Measurements from ENCODE around the gene CDKN1C.

CDKN1C gene

GRCh38 chr11:2890466-2891294, 5.1 kb upstream of the CDKN1C start (continued):
- TF ChIP-seq TSHZ2 (CRISPR knock-in tag; IDR thresholded peaks at IDR 0.05), result no peak
- TF ChIP-seq CSDC2 (CRISPR knock-in tag; IDR thresholded peaks at IDR 0.05), result no peak

DNA sequence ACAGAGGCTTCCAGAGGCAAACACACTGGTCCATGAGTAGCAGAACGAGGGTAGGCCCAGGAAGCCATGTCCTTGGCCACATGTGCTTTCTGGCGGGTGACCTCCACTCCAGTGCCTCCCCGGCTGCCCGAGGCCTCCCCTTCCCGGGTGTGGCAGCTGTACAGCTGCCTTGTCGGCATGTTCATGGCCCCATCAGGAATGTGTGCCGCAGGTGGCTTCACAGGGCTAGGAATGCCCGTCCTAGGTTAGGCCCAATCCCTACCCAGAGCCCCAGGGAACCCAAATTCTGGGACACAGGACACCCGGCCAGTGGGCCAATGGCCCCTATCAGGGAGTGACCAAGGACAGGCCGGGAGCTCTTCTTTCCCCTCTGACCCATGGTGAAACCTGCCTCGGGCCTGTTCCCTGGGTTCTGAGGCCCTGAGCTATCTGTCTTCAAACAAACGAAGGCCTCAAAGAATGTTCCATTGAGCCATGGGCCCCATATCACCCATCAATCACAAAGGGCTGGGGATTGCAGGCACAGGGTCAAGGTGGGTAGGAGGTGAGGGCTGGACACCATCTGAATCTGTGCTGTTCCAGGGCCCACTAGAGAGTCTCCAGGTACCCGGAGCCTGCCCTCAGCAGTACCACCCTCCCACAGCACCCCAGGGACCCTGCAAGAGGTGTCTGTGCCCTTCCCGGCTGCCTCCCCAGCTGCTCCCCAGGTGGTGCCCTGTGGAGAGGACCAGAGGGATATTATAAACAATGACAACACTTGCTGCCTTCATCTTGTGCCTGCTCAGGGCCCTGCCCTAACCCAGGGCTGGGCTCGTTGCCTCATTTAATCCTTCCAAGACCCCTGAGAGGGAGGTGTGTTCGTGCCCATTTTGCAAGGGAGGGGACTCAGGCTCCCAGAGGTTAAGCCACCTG, 4.0 kb upstream of the CDKN1C start:
- no peak for TF ChIP-seq CSDC2 (CRISPR knock-in tag; IDR thresholded peaks at IDR 0.05)
- TF ChIP-seq ZNF565 (CRISPR knock-in tag; conservative IDR thresholded peaks at IDR 0.05; ENCODE audit: low read depth), result no peak
- TF ChIP-seq ZFP3 (CRISPR knock-in tag; IDR thresholded peaks at IDR 0.05), result no peak
- no peak for TF ChIP-seq ZNF8 (CRISPR knock-in tag; IDR thresholded peaks at IDR 0.05)
- no peak for TF ChIP-seq ZFP30 (CRISPR knock-in tag; IDR thresholded peaks at IDR 0.05)
- no peak for TF ChIP-seq SNAI2 (CRISPR knock-in tag; IDR thresholded peaks at IDR 0.05)
- no peak for TF ChIP-seq ISL1 (CRISPR knock-in tag; IDR thresholded peaks at IDR 0.05)
- no peak for ATAC-seq

DNA sequence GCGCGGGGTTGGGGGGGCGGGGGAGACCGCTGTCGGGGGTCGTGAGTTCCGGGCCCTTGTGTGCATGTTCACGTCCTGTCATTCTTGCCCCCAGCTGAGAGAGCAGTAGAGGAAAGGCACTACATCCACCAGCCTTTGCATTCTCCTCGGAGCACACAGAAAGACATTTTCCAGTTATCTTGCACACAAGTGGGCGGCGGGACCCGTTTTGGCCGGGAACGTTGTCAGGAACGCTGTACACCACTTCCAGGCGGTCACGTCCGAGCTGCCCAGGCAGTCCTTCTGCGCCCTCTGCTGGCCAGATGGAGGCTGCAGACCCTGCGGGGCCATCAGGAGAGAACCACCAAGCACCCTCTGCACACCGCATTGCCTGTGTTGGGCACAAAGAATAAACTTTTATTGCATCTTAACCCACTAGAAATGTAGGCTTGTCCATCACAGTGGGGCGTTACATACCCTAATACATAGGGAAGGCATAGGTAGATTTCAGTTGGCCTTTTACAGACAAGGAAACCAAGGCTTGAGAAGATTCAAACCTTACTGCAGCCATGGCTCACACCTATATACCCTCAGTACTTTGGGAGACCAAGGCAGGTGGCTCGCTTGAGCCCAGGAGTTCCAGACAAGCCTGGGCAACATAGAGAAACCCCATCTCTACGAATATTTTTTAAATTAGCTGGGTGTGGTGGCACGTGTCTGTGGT, 2.8 kb upstream of the CDKN1C start:
- ATAC-seq, result peak; percentile 81
- no peak for TF ChIP-seq ISL1 (CRISPR knock-in tag; IDR thresholded peaks at IDR 0.05)
- TF ChIP-seq ZFP3 (CRISPR knock-in tag; IDR thresholded peaks at IDR 0.05), result no peak
- no peak for TF ChIP-seq TCF4 (CRISPR knock-in tag; IDR thresholded peaks at IDR 0.05; ENCODE audit: borderline replicate concordance)
- TF ChIP-seq OSR1 (CRISPR knock-in tag; IDR thresholded peaks at IDR 0.05), result no peak
- TF ChIP-seq, protein P1, sequence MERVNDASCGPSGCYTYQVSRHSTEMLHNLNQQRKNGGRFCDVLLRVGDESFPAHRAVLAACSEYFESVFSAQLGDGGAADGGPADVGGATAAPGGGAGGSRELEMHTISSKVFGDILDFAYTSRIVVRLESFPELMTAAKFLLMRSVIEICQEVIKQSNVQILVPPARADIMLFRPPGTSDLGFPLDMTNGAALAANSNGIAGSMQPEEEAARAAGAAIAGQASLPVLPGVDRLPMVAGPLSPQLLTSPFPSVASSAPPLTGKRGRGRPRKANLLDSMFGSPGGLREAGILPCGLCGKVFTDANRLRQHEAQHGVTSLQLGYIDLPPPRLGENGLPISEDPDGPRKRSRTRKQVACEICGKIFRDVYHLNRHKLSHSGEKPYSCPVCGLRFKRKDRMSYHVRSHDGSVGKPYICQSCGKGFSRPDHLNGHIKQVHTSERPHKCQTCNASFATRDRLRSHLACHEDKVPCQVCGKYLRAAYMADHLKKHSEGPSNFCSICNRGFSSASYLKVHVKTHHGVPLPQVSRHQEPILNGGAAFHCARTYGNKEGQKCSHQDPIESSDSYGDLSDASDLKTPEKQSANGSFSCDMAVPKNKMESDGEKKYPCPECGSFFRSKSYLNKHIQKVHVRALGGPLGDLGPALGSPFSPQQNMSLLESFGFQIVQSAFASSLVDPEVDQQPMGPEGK (CRISPR knock-in tag; IDR thresholded peaks at IDR 0.05; ENCODE audit: borderline replicate concordance), result no peak
- no peak for TF ChIP-seq POU6F1 (CRISPR knock-in tag; IDR thresholded peaks at IDR 0.05; ENCODE audit: borderline replicate concordance, low read depth)
- no peak for TF ChIP-seq ESRRG (CRISPR knock-in tag; IDR thresholded peaks at IDR 0.05)
- no peak for TF ChIP-seq ZC3H10 (CRISPR knock-in tag; IDR thresholded peaks at IDR 0.05)
- no peak for TF ChIP-seq ZNF70 (CRISPR knock-in tag; IDR thresholded peaks at IDR 0.05)
- no peak for TF ChIP-seq ZFP30 (CRISPR knock-in tag; IDR thresholded peaks at IDR 0.05)
- no peak for TF ChIP-seq TSHZ2 (CRISPR knock-in tag; IDR thresholded peaks at IDR 0.05)
- TF ChIP-seq BACH2 (CRISPR knock-in tag; IDR thresholded peaks at IDR 0.05; ENCODE audit: borderline replicate concordance), result no peak
- TF ChIP-seq PPARA (CRISPR knock-in tag; IDR thresholded peaks at IDR 0.05; ENCODE audit: borderline replicate concordance), result no peak
- TF ChIP-seq CREB5 (CRISPR knock-in tag; IDR thresholded peaks at IDR 0.05; ENCODE audit: low read depth), result no peak
- no peak for TF ChIP-seq CSRNP3 (CRISPR knock-in tag; IDR thresholded peaks at IDR 0.05)
- TF ChIP-seq ZNF8 (CRISPR knock-in tag; IDR thresholded peaks at IDR 0.05), result no peak
- TF ChIP-seq ZNF565 (CRISPR knock-in tag; conservative IDR thresholded peaks at IDR 0.05; ENCODE audit: low read depth), result no peak
- no peak for TF ChIP-seq TOX (CRISPR knock-in tag; IDR thresholded peaks at IDR 0.05; ENCODE audit: borderline replicate concordance)
- TF ChIP-seq CSDC2 (CRISPR knock-in tag; IDR thresholded peaks at IDR 0.05), result no peak
